G401.6 (cell line): ENCODE measurements around the gene MT4.

Experiments used
- FAIRE-seq: peaks from 2 replicates; lab custom pipeline; 2012; peaks lifted over from hg19 to GRCh38; lab: Jason Lieb, UNC

MT4 gene

DNA sequence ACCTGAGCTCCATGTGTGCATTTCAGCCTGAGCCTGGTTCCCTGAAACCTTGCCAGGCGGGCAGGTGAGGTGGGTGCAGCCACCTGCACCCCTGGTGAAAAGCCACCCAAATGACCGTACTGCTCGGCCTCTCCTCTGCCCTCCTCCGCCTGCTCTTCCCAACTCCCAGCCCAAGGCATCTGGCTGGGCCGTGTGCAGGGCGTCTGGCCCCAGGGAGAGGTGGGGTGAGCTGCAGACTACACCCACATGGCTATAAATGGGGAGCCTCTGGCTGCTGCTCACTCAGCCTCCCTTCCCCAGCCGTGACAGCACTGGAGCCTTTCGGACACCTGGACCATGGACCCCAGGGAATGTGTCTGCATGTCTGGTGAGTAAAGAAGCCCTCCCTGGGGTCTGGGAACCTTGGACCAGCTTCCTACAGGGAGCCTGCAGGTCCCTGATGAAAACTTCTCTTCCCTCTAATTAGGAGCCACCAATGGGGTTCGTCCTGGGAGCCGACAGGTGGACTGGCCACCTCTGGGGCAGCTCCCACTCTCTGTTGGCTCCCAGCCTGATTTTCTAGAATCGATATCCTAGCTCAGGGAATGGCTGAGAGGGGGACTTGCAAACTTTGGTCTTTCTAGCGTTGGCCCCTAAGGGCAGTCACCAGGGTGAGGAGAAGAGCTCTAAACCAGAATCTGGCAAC lies at the start of gene MT4:
Gene MT4, plus strand, starts transcription at position 281 of the 685 bp plus-strand sequence. Its CDS starts 56 bp downstream, at position 337.
- FAIRE-seq: no peak

- no peak for FAIRE-seq
These were observed 49.2 kb upstream of the MT4 start for GRCh38 chr16:56515665-56516064.

DNA sequence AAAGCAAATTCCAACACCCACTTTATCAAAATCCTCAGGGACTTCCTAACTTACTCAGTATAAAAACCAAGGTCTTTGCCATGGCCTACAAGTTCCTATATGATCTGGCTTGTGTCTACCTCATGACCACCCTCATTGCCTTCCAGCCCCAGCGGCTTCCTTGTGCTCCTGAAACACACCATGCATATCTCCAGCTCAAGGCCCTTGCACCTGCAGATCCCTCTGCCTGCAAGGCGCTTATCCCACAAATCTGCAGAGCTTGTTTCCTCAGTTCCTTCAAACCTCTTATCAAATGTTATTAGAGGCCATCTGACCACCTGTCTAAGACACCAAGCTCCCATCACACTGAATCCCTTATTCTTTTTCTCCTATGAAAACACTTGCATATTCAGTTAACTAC lies 47.7 kb upstream of the MT4 start:
- FAIRE-seq: no peak

GRCh38 chr16:56518425-56518824 lies 46.4 kb upstream of the MT4 start:
- FAIRE-seq: no peak

DNA sequence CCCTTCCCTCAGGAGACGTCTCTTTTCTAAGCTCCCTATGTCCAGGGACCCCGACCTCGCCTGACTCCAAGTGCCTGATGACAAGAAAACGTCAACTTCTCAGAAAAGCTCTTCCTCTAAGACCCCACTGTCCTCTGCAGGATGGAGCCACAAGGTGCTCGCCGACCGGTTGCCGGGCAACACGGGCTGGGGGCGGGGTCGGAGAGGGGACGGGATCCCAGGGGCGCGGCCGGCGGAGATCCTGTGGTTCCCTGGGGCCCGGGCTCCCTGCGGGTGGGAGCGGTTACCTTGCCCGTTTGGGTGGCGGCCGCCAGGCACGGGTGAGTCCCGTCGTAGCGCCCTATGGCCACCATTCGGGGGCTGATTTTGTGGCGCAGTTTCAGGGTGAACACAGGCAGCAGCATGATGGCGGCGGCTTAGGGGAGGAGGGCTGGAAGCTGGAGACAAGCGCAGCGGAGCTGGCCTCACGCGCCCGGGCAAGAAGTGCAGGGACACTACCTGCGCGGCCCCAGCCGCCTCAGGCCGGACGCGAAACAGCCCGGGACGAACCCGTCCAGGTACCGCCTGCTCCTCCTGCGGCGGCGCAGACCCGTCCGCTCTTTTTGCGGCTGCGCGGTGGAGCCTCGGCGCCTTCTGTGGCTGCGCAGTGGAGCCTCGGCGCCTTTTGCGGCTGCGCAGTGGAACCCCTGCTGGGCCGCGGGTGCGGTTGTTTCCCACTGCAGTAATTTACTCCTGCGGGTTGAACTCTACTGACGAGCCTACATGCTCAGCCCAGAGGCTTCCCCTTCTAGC lies 45.2 kb upstream of the MT4 start, which contains the start of gene BBS2:
Gene BBS2, minus strand, starts transcription at position 566 of the 792 bp plus-strand sequence. Its CDS starts 162 bp downstream, at position 404.
- peak; percentile 8 for FAIRE-seq

DNA sequence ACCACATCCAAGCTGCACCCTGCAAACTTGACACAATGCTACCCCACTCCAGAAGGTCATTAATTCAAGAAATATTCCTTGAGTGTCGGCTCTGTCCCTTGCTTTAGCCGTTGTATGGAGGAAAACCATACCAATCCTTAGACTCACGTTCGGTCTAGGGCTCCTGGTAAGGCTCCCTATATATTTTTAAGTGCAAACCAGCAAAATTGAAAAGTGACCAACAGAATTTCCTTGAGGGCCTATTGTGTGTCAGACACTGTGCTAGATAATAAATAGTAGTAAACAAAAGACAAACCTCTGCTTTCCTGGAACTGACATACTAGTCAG lies 44.7 kb upstream of the MT4 start:
- no peak for FAIRE-seq

DNA sequence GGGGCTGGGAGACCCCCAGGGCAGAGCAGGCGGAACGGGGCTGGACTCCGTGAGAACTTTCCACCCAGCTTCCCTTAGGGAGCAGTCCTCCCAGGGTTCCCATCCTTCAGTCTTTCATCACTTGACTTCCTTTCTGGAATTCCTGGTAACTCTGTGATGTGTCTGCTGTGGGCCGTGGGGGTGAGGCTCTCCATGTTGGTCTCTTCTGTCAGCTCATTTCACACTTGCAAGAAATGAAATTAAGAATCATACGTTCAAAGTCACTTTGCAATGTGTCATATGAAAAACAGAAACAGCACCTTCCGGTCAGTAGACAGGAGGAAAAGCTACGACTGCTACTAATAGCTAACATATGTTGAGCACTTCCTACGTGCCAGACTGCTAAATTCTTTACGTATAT lies 39.6 kb upstream of the MT4 start:
- no peak for FAIRE-seq

DNA sequence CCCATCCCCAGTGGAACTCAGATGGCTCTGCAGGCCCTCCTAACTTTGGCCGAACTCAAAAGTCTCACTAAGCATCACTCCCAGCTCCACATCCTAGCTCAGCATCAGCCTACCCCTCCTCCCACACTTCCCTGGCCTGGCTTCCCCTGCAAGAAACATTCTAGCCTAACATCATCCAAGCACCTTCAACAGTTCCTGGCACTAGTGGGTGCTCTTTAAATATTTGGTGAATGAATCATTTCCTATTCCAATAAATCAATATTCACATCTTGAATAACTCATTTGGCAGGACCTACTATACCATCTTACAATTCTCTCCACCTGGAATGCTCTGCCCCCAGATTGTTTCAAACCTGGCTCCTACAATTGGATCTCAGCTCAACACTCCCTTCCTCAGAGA lies 34.0 kb upstream of the MT4 start:
- FAIRE-seq: no peak

DNA sequence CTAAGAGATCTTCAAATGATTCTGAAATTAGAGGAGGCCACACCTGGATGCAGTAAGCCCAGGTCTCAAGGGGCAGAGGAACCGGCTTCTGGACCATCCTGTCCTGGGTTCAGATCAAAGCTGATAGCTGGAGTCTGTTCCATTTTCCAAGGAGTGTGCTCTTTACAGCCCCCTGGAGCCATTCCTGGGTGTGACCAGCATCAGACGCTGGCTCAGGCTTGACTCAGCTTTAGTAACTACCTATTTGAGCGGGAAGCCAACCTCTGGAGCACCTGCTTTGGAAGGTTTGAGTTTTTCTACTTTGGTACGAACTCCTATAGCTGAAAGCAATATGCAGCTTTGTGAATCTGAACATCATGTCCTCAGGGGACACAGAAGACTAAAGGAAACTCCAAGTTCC lies 32.2 kb upstream of the MT4 start:
- FAIRE-seq: no peak

DNA sequence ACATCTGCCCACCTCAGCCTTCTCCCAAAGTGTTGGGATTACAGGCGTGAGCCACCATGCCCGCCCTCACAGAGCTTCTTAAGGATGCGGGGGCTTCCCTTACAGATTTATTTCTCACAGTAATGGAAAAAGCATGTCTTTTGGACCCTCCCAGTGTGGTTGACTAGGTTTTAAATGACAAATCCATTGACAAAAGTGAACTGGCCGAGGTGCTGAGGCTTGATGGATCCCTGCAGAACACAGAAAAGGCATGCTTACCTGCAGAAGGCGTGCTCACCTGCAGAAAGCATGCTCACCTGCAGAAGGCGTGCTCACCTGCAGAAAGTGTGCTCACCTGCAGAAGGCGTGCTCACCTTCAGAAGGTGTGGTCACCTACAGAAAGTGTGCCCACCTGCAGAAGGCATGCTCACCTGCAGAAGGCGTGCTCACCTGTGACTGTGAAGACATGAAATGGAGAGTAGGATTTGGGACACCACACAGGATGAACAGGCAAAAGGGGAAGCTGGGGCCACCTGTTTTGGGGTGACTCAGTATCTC lies 30.0 kb upstream of the MT4 start:
- FAIRE-seq: no peak

DNA sequence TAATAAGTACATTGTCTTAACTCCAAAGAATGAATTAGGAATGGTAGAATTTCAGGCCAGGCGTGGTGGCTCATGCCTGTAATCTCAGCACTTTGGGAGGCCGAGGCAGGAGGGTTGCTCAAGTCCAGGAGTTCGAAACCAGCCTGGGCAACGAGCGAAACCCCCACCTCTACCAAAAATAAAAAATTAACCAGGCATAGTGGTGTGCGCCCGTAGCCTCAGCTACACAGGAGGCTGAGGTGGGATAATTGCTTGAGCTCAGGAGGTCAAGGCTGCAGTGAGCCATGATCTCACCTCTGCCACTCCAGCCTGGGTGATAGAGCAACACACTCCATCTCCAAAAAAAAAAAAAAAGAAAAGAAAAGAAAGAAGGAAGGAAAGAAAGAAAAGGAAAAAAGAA lies 26.5 kb upstream of the MT4 start:
- no peak for FAIRE-seq

- no peak for FAIRE-seq
These were observed 25.2 kb upstream of the MT4 start for GRCh38 chr16:56539656-56540055.

DNA sequence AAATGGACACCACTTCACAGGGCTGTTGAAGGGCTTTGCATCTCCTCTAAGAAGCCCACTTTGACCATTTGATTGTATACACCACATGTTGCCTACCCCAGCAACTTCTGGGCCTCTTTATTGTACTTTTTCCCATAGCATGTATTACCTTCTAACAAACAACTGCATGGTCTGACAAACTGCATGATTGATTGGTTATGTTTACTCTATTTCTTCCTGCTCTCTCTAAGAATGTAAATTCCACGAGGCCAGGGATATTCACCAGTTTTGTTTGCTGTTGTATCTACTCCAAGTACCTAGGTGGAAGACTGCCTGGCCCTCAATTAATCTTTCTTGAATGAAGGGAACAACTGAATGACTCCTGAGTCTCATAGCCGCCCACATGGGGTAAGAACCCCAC lies 22.8 kb upstream of the MT4 start:
- FAIRE-seq: no peak

GRCh38 chr16:56547120-56547948 lies 17.5 kb upstream of the MT4 start:
- no peak for FAIRE-seq

DNA sequence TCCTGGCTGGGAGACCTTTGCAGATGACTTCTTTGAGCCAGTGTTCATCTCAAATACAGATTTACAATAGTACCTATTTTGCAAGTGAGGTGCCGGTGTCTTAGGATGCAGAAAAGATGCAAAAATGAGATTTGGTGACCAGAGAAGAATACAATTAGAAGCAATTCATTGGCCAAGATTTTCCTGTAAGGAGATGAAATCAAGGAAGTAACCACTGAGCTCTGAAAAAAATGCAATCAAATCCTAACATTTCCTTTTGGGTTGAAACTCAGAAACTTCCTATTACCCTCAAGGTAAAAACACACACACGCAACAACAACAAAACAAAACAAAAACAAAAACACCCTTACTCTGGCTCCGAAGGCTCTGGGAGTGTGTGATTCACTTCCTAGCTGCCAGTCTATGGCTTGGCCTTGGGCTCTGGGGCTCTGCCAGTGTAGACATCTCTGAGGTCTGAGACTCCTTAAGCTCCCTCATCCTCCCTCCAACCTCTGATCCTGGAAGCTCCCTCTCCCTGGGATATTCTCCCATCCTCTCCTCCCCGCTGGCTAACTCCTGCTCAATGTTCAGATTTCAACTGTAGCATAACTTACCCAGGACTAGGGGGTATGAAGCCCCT lies 16.8 kb upstream of the MT4 start:
- FAIRE-seq: no peak

DNA sequence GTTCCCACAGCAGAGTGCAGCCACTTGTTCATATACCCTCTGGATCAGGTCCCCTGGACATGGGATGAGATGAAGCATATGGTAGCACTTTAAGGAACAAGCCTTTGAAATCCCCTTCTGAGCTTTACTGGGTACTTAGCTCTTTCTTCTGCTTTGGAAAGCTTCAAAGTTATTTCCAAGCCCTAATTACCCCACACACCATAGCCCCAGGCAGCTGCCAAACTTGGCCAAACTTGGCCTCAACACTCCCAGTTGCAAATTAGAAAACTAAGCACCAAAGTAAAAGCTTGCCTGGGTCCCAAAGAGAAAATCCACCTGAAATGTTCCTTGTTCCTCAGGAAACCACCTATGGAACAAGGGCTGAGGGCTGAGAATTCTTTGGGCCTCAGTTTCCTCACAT lies 15.7 kb upstream of the MT4 start:
- no peak for FAIRE-seq

GRCh38 chr16:56549744-56550385 lies 15.0 kb upstream of the MT4 start:
- FAIRE-seq: no peak

- FAIRE-seq: no peak
These were observed 12.8 kb upstream of the MT4 start for GRCh38 chr16:56551796-56552738.

- no peak for FAIRE-seq
These were observed 10.4 kb upstream of the MT4 start for GRCh38 chr16:56554441-56554840.

GRCh38 chr16:56558024-56558747 lies 6.7 kb upstream of the MT4 start:
- FAIRE-seq: no peak
